DND-41 (cell line): Measurements from ENCODE around the gene VSIG10.

ENCODE experiments used
- EZH2 ChIP-seq: IDR thresholded peaks from 3 replicates; pipeline ENCODE4 v1.6.1; 2012; ENCODE audit warnings: borderline replicate concordance, low read depth, mild to moderate bottlenecking, moderate library complexity, low read length, inconsistent platforms; ENCODE audit not compliant: severe bottlenecking
- TF ChIP-seq, protein P1 (sequence below): IDR thresholded peaks from 2 replicates; pipeline ENCODE4 v1.5.1; 2012; ENCODE audit warnings: borderline replicate concordance, low read length, moderate library complexity, mild to moderate bottlenecking; ENCODE audit not compliant: poor library complexity, severe bottlenecking; ENCODE audit errors: extremely low read depth

DNA sequence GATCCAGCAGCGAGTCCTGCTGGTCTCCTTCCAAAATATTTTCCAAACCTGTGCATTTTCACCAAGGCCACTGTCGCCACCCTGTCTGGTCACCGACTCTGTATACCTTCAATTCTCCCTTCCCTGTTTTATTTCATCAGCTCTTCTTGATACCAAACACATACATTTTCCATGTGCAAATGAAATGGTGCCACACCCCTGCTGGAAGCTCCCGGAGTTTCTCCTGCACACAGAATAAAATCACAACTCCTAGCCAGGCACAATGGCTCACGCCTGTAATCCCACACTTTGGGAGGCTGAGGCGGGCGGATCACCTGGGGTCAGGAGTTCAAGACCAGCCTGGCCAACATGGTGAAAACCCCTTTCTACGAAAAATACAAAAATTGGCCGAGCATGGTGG, 14.0 kb downstream of the VSIG10 start:
- TF ChIP-seq, protein P1, sequence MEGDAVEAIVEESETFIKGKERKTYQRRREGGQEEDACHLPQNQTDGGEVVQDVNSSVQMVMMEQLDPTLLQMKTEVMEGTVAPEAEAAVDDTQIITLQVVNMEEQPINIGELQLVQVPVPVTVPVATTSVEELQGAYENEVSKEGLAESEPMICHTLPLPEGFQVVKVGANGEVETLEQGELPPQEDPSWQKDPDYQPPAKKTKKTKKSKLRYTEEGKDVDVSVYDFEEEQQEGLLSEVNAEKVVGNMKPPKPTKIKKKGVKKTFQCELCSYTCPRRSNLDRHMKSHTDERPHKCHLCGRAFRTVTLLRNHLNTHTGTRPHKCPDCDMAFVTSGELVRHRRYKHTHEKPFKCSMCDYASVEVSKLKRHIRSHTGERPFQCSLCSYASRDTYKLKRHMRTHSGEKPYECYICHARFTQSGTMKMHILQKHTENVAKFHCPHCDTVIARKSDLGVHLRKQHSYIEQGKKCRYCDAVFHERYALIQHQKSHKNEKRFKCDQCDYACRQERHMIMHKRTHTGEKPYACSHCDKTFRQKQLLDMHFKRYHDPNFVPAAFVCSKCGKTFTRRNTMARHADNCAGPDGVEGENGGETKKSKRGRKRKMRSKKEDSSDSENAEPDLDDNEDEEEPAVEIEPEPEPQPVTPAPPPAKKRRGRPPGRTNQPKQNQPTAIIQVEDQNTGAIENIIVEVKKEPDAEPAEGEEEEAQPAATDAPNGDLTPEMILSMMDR: no peak
- no peak for TF ChIP-seq EZH2
